IPS-11a (cell line): ENCODE data around the gene CST7.
"Not testable (repeated sequence)": the region's sequence is repeated elsewhere in the genome, so short reads cannot be mapped to it uniquely, and the experiment has no call there.

ENCODE experiments used
- H3K4me3 ChIP-seq: one replicate; pipeline ENCODE4 v1.5.1; 2013; ENCODE audit warnings: low read depth, low read length, control low read depth

The CST7 gene

GRCh38 chr20:24948939-24949679 is at the start of gene CST7:
Gene CST7 (plus strand): TSS chr20:24949269. CDS start chr20:24949506, 237 bp downstream.
- H3K4me3 ChIP-seq, result no peak within 1 kb of the TSS

- H3K4me3 ChIP-seq, result no peak overlapping the region
These were observed 42.3 kb upstream of the CST7 start for GRCh38 chr20:24906806-24907205.

DNA sequence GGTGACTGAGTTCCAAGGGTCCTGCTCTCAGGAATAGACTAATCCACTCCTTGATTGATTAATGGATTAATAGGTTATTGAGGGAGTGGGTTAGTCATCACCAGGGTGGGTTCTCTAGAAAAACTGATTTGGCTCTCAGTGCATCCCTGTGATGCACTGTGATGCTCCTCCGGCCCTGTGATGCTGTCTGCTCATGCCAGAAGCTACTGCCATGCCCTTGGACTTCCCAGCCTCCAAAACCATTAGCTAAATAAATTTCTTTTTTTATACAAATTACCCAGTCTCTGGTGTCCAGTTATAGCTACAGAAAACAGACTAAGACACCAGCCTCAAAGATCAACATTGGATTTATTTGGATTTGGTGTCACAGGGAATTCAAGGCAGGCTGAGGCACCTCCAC is 40.4 kb upstream of the CST7 start:
- no peak overlapping the region for H3K4me3 ChIP-seq

DNA sequence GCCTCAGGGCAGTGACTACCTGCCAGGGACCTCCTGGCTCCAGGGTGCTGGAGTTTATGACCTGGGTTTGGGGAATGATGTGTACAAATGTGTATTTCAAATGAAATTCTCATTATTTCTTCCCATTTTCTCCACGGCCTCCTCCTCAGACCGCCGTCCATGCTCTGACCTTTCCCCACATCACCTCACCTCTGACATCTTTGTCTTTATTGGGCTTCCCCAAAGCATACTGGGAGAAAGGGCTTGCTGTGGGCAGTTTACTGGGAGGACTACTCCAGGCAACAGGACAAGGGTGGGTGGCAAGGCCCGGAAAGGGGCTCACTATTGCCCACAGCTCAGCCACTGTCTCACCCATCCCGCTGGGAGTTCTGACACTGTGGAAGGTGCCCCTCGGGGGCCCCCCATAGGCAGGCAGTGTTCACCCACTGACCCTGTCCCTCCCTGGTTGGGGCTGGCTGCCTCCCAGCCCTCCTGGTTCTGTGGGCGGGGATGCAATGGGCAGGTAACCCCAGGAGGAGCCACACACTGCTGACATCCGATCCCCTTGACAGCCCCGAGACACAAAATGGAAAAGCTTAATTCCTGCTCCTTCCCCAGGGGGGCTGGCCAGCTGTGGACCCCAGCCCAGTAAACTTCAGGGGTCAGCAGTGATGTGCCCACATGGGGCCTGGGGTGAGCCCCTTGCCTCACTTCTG is 39.8 kb upstream of the CST7 start:
- H3K4me3 ChIP-seq, result no peak overlapping the region

DNA sequence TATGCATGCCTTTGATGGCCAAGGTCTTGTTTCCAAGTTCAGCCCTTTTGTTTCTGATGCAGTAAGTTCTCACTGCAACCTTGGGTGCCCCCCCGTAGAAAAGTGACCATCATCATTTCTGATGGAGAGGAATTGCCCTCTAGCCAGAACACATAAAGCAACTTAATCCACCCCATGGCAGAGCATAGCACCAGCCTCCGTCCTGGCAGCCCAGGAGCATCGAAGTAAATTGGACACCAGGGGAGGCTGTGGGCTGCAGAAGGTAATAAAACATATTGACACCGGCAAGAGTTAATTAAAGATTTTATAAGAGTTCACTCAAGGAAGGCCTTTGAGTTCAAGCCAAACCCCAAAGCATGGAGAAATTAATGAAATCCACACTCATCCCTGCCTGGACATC is 39.2 kb upstream of the CST7 start:
- H3K4me3 ChIP-seq, result no peak overlapping the region

DNA sequence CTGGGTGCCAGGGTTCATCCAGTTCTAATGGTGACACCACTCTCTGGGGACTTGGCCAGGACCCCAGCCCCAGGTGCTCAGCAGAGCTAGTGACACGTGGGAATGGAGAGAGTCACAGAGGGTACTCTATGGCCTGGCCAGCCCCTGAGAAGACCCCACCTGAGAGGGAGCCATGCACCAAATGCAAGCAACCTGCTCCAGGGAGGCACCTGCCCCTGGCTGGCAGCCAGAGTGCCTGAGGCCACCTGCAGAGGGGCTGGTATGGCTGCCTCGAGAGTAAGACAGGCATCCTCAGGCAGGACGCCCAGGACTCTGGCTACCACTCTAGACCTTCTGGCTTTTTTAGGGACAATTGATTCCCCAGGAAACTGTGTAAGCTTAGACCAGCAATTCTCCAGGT is 38.6 kb upstream of the CST7 start:
- H3K4me3 ChIP-seq, result no peak overlapping the region

GRCh38 chr20:24911461-24911860 is 37.6 kb upstream of the CST7 start:
- no peak overlapping the region for H3K4me3 ChIP-seq

- no peak overlapping the region for H3K4me3 ChIP-seq
These were observed 36.5 kb upstream of the CST7 start for GRCh38 chr20:24912397-24913075.

- H3K4me3 ChIP-seq, result no peak overlapping the region
These were observed 35.9 kb upstream of the CST7 start for GRCh38 chr20:24913076-24913628.

- H3K4me3 ChIP-seq, result no peak overlapping the region
These were observed 34.5 kb upstream of the CST7 start for GRCh38 chr20:24914388-24915241.

- no peak overlapping the region for H3K4me3 ChIP-seq
These were observed 33.6 kb upstream of the CST7 start for GRCh38 chr20:24915440-24915839.

GRCh38 chr20:24915892-24916291 is 33.2 kb upstream of the CST7 start:
- no peak overlapping the region for H3K4me3 ChIP-seq

GRCh38 chr20:24916412-24916811 is 32.7 kb upstream of the CST7 start:
- H3K4me3 ChIP-seq, result no peak overlapping the region

DNA sequence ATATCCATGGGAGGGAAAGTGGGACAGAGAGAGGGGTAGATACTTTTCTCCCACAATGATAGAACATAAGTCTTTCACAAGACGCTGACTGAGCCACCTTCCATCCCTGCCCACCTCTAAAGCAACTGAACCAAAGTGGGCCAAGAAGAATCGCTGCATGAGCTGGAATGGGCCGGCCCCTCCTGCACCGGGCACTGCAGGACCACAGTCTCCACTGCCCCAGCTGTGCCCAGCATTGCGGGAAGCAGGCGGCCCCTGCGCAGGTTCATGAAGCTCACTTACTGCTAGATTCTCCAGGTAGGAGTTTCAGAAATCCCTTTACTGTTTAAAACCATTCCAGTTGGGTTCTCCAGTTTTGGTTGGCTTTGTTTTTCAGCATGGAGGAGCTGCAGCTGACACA is 32.0 kb upstream of the CST7 start:
- no peak overlapping the region for H3K4me3 ChIP-seq

DNA sequence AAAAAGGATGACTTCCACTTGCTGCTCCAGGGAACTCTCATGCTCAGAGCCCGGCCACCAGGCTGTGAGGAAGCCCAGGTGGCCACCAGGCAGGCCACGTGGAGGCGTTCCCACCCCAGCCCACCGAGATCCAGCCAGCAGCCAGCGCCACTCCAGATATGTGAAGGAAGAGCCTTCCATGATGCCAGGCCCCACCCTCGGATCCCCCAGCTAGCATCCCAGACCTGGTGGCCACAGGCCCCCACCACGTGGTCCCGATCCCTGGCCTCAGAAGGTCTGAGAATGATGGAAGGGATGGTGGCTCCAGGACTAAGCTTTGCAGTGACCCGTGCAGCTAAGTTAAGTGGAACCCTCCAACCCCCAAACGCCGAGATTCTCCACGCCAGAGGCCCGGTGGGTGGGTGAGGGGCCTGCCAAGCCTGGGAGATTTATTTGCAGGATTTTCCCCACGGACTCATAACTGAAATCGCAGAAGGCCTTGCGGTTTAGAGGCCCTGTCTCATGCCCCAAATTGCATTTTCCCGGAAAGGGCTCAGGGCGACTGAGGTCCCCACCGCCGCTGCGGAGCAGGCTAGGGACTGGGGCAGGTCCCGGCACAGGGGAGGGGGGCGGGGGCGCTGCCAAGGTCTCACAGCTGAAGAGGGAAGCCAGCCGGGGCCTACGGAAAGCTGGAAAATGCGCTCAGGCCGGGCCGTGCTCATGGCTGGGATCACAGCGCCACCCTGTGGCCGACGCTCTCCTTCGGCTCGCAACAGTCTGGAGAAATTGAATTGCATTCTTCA is 31.1 kb upstream of the CST7 start:
- H3K4me3 ChIP-seq, result no peak overlapping the region

- no peak overlapping the region for H3K4me3 ChIP-seq
These were observed 30.2 kb upstream of the CST7 start for GRCh38 chr20:24918579-24919566.

DNA sequence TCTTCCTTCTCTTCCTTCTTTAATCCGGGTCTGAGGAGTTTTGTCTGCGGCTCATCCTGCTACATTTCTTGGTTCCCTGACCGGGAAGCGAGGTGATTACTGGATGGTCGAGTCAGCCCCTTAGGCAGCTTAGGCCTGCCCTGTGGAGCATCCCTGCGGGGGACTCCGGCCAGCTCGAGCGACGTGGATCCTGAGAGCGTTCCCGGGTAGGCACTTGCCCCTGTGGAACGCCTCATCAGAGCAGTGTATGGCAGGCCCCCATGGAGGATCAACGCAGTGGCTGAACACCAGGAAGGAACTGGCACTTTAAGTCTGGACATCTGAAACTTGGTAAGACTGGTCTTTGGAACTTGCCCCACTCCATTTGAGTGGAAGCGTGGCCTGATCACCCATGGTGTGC is 29.4 kb upstream of the CST7 start:
- not testable (repeated sequence) for H3K4me3 ChIP-seq

GRCh38 chr20:24920706-24921105 is 28.4 kb upstream of the CST7 start:
- not testable (repeated sequence) for H3K4me3 ChIP-seq

- H3K4me3 ChIP-seq, result not testable (repeated sequence)
These were observed 19.8 kb upstream of the CST7 start for GRCh38 chr20:24929259-24929658.
